SHP77 (cell line): Measurements from ENCODE around the gene ABCC3.
"Not testable (repeated sequence)": the region's sequence is repeated elsewhere in the genome, so short reads cannot be mapped to it uniquely, and the experiment has no call there.

ENCODE experiments used
- DNase-seq, 2 experiments: peaks; one replicate each; lab custom pipeline; 2025; lab: John Stamatoyannopoulos, UW

The ABCC3 gene

GRCh38 chr17:50707289-50708049, 72.8 kb downstream of the ABCC3 start, which contains the start of gene ANKRD40:
Gene ANKRD40, minus strand, starts transcription at chr17:50707914. Its CDS starts 260 bp downstream, at chr17:50707654.
- peak; percentile 89 to 91 for DNase-seq

- DNase-seq = peak in 1 of 2 experiments; percentile 22
Observed at GRCh38 chr17:50708050-50709000, 73.6 kb downstream of the ABCC3 start.

GRCh38 chr17:50709053-50709452, 74.4 kb downstream of the ABCC3 start:
- not testable (repeated sequence) for DNase-seq

GRCh38 chr17:50710025-50710424, 75.3 kb downstream of the ABCC3 start:
- no peak for DNase-seq

GRCh38 chr17:50710650-50711049, 76.0 kb downstream of the ABCC3 start:
- no peak for DNase-seq

- no peak for DNase-seq
Observed at GRCh38 chr17:50712641-50713040, 78.0 kb downstream of the ABCC3 start.

GRCh38 chr17:50715471-50715870, 80.8 kb downstream of the ABCC3 start:
- no peak for DNase-seq

- DNase-seq = peak; percentile 93 to 96
Observed at GRCh38 chr17:50719144-50719923, 84.7 kb downstream of the ABCC3 start, which contains the start of gene LUC7L3. Gene LUC7L3, plus strand, starts transcription at chr17:50719603. Its CDS starts 130 bp downstream, at chr17:50719733.

- DNase-seq = no peak
Observed at GRCh38 chr17:50719924-50720794, 85.5 kb downstream of the ABCC3 start.

- DNase-seq = no peak
Observed at GRCh38 chr17:50721194-50722010, 86.7 kb downstream of the ABCC3 start.

- DNase-seq = no peak
Observed at GRCh38 chr17:50722746-50723145, 88.1 kb downstream of the ABCC3 start.

GRCh38 chr17:50724622-50725021, 89.9 kb downstream of the ABCC3 start:
- not testable (repeated sequence) for DNase-seq

- no peak for DNase-seq
Observed at GRCh38 chr17:50725769-50726655, 91.3 kb downstream of the ABCC3 start.

- DNase-seq = no peak
Observed at GRCh38 chr17:50728112-50728429, 93.4 kb downstream of the ABCC3 start.

- DNase-seq = no peak
Observed at GRCh38 chr17:50728881-50729765, 94.4 kb downstream of the ABCC3 start.

- no peak for DNase-seq
Observed at GRCh38 chr17:50731575-50732460, 97.1 kb downstream of the ABCC3 start.

GRCh38 chr17:50735287-50735686, 100.6 kb downstream of the ABCC3 start:
- no peak for DNase-seq
